DLD1 (cell line): Measurements from ENCODE around the gene SRSF4.
"Not testable (repeated sequence)": the region's sequence is repeated elsewhere in the genome, so short reads cannot be mapped to it uniquely, and the experiment has no call there.

Experiments used
- in situ Hi-C: cut with HindIII; loops from 2 replicates; pipeline ENCODE4 v1.10.0; 2017; ENCODE audit warnings: low sequenced_read_pairs

SRSF4 gene

DNA sequence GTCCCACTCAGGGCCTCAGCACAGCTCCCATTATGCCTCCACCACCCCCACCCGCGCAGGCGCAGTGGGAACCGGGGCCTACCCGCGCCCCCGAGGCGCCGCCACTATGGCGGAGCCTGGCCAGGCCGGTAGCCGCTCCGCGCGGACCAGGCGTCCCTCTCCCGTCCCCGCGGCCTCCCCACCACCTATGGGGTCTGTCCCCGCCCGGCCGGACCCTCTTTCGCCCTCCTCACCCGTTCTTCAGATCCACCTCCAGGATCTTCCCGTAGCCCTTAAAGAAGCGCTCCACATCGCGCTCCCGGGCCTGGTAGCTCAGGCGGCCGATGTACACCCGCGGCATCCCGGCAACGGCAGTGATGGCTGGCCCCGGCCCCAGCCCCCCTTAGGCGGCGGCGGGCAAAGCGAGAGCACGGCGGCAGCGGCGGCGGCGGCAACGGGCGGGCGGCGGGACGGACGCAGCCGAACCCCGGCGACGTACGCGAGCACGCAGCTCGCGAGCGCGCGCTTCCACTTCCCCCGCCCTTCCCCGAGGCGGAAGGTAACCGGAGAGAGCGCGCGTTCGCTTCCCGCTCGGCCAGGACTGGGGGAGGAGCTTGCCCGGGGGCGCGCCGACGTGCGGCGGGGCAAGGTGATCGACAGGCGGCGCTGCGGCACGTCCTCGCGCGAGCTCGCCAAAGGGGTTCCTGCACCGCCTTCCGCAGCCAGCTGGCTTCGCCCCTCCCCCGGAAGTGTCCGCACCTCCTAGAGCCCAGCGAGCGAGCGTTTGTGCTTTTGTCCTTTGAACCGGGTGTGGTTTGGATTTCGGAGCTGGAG lies at the start of gene SRSF4:
Gene SRSF4 (minus strand): TSS at position 488 of the 813 bp plus-strand sequence. CDS start 148 bp downstream, at position 340.
- in situ Hi-C loops, result no loop called here

DNA sequence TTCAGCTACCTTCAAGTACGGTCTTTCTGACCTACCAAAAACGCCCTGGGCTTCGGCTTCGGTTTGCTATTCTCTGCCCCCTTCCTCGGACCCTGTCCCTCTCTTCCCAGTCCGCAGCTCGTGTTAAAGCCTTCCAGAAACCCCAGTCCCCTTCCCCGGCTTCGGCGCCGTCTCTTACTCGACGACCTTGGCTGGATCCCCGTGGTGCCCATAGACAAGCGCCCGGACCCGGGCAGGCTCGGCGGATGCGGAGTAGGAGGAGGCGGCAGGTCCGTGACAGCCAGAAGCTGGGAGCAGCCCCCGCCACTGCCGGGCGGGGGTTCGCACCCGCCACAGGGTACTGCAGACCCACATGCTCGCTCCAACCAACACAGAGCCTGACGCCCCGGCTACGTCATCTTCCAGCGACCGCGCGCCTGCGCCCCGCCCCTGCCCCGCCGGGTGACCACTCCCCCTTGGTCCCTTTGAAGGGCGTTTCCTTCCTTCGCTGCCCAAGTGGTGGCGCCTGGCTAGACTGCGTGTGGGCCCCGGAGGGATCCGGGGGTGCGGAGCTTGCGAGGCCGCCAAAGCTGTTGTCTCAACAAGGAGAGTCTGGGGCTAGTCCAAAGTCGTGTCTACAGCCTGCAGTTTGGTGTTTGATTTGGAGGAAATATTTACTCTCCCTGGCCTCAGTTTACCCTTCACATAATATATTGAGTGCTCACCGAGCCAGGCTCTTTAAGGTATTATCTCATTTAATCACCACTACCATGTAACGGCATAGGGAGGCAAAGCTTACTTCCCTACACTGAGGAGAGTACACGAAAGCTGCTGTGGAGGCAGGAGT lies 49.1 kb upstream of the SRSF4 start, which contains the start of gene MECR:
Gene MECR (minus strand): TSS at position 382 of the 826 bp plus-strand sequence. CDS start 28 bp downstream, at position 354.
- in situ Hi-C loops, result loop anchor here (25.0 kb wide), 1 partner anchor 157 kb away; no protein-coding TSS in a partner anchor

- in situ Hi-C loops, result loop anchor here (25.0 kb wide), 1 partner anchor 157 kb away; no protein-coding TSS in a partner anchor
These were observed 48.5 kb upstream of the SRSF4 start for GRCh38 chr1:29230204-29230552.

- in situ Hi-C loops, result loop anchor here (25.0 kb wide), 1 partner anchor 160 kb away; no protein-coding TSS in a partner anchor
These were observed 45.8 kb upstream of the SRSF4 start for GRCh38 chr1:29227511-29227910.

DNA sequence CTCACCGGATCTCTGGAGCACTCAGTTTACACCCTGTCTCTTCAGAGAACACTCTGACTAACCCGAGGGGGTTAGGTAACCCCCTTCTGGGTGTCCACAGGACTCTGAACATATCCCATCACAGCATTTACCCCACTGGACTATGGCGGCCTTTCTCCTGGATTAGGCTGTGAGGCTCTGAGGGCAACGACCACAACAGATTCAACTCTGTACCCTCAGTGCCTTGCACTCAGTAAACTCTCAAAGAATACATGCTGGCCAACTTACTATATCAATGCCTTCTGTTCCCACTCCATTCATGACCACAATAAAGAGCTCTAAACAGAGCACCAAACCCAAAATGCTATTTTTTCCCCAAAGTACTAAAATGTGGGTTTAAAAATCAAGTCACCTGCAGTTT lies 43.7 kb upstream of the SRSF4 start:
- in situ Hi-C loops, result loop anchor here (25.0 kb wide), 1 partner anchor 162 kb away; no protein-coding TSS in a partner anchor

GRCh38 chr1:29224356-29224837 lies 42.7 kb upstream of the SRSF4 start:
- in situ Hi-C loops, result no loop called here

- in situ Hi-C loops, result no loop called here
These were observed 41.8 kb upstream of the SRSF4 start for GRCh38 chr1:29223521-29223920.

GRCh38 chr1:29222686-29223085 lies 41.0 kb upstream of the SRSF4 start:
- in situ Hi-C loops, result no loop called here

DNA sequence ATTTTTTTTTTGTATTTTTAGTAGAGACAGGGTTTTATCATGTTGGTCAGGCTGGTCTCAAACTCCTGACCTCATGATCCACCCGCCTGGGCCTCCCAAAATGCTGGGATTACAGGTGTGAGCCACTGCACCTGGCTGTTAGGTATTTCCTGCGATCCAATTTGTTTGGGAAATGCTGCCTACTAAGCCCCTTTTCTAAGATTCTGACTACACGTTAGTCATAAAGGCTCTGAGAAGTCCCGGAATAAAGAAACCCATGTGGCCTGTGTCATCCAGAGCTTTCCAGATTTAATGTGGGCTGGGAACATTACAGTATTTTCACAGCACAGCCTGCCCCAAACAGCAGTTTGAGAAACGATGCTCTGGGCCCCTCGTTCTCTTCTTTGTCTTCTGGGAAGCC lies 40.6 kb upstream of the SRSF4 start:
- in situ Hi-C loops, result not testable (repeated sequence)

DNA sequence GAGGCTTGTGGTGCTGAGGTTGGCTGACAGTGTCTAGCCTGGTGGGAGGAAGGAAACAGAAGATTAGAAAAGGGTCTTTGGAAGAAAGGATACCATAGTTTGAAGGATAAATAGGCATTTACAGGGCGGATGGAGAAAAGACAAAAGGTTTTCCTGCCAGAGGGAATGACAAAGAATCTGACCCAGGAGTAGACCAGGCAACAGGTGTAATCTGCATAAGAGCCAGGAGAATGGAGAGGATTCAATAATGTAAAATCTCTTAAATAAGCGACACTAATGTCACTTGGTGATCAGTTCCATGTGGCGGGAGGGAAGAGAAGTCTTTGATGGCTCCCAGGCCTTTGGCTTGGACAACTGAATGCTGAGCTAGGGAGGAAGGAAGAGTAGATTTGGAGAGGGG lies 39.6 kb upstream of the SRSF4 start:
- in situ Hi-C loops, result no loop called here

- in situ Hi-C loops, result no loop called here
These were observed 36.5 kb upstream of the SRSF4 start for GRCh38 chr1:29218223-29218622.

- in situ Hi-C loops, result no loop called here
These were observed 35.9 kb upstream of the SRSF4 start for GRCh38 chr1:29217633-29218032.

- in situ Hi-C loops, result no loop called here
These were observed 31.4 kb upstream of the SRSF4 start for GRCh38 chr1:29213055-29213454.

DNA sequence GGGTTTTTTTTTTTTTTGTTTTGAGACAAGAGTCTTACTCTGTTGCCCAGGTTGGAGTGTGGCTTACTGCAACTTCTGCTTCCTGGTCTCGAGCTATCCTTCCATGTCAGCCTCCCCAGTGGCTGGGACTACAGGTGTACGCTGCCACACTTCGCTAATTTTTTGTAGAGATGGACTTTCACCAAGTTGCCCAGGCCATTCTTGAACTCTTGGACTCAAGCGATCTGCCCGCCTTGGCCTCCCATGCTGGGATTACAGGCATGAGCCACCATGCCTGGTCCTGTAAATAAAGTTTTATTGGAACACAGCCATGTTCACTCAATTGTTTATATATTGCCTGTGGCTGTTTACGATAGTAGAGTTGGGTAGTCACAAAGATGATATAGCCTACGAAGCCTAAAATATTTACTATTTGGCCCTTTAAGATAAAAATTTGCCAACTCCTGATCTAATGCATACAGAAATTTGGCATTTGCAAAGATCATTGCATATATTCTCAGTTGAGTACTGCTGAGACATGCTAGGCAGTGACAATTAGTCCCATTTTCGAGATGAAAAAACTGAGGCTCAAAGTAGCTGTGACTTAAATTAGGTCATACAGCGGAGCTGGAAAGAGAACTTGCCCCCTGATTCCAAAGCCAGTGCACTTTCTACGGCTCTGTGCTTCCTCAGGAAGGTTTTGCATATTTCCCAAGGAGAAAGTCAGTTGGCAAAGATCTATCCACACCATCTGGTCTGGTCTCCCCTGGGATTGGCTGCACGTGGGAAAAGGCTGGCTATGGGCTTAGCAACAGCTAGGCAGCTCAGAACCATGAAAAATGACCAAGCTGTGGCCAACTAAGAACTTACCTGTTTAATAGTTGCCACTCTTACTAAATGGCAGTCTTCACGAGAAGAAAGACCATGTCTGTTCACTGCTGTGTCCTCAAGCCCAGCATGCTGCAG lies 29.7 kb upstream of the SRSF4 start:
- in situ Hi-C loops, result no loop called here

DNA sequence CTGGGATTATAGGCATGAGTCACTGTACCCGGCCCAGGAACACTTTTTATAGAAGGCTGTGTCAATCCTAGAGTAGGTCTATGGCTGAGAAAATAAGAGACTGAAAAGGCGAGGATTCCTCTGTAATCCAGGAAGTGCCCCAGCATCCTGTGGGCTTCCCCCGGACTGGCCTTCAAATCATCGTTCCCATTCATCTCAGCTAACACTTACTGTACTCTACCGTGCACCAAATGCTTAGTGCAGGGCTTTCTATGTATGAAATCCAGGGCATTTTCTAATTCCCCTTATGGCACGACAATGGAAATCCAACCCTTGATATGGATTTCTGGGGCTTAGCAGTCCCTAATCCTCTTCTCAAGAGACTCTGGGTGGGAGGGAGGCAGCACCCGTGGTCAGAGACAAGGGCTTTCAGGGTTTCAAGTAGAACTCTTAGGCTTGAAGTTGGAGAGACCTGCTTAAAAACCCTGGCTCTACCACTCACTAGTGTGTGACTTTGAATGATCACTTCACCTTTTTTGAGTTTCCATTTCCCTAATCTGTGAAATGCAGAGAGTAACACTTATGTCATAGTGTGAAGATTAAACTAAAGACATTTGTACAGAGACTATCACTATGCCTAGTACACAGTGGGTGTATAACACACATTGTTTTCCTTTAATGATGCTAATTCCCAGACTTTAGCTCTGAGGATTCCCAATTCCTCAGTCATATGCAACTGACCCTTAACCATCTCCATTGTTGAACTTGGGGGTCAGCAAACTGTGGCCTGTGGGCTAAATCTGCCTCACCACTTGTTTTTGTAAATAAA lies 28.8 kb upstream of the SRSF4 start:
- in situ Hi-C loops, result no loop called here

GRCh38 chr1:29209173-29209572 lies 27.5 kb upstream of the SRSF4 start:
- in situ Hi-C loops, result no loop called here

GRCh38 chr1:29208442-29208841 lies 26.7 kb upstream of the SRSF4 start:
- in situ Hi-C loops, result no loop called here

GRCh38 chr1:29202584-29203340 lies 21.1 kb upstream of the SRSF4 start:
- in situ Hi-C loops, result no loop called here

DNA sequence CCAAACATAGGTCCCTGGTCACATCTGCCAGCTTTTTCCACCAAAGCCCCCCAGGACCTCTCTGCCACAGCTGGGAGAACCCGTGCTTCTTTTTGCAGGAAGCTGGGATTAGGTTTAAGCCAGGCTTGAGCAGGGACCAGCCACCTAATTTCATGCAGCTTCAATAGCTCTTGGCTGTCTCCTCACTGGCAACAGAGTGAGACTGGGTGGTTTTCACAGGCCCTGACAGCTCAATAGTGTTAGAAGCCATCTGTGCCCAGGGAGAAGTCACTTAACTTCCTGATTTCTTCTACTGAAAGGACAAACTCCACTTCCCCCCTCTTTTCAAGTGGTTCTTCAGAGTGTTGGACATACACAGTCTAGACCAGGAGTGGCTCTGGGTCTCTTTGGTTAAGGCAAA lies 20.4 kb upstream of the SRSF4 start:
- in situ Hi-C loops, result no loop called here
